HEK293 (cell line): ENCODE results near the gene STRN3.

Experiments
- BCL11A ChIP-seq: fragments of 450-650 bp; formaldehyde crosslinking; IDR thresholded peaks from 2 replicates; pipeline ENCODE4 v1.5.1; 2016; ENCODE audit warnings: low read depth, missing biosample characterization, missing genetic modification characterization
- GFI1B ChIP-seq: fragments of 450-650 bp; formaldehyde crosslinking; IDR thresholded peaks from 2 replicates; pipeline ENCODE4 v1.5.1; 2016; ENCODE audit warnings: missing biosample characterization, missing genetic modification characterization
- KLF16 ChIP-seq: fragments of 450-650 bp; formaldehyde crosslinking; IDR thresholded peaks from 2 replicates; pipeline ENCODE4 v1.5.1; 2017; ENCODE audit warnings: missing biosample characterization, missing genetic modification characterization
- SP2 ChIP-seq: fragments of 450-650 bp; formaldehyde crosslinking; IDR thresholded peaks from 2 replicates; pipeline ENCODE4 v1.5.1; 2016; ENCODE audit warnings: missing biosample characterization, missing genetic modification characterization
- ZBTB6 ChIP-seq: fragments of 450-650 bp; formaldehyde crosslinking; IDR thresholded peaks from 2 replicates; pipeline ENCODE4 v1.5.1; 2017; ENCODE audit warnings: missing biosample characterization, missing genetic modification characterization
- ZNF626 ChIP-seq: fragments of 450-650 bp; sonication (Bioruptor Pico); formaldehyde crosslinking; IDR thresholded peaks from 2 replicates; pipeline ENCODE4 v1.5.1; 2018; ENCODE audit warnings: missing biosample characterization, missing genetic modification characterization, inconsistent platforms
- TF ChIP-seq, protein P1 (sequence below): fragments of 450-650 bp; formaldehyde crosslinking; IDR thresholded peaks from 2 replicates; pipeline ENCODE4 v1.5.1; 2017; ENCODE audit warnings: missing biosample characterization, missing genetic modification characterization

DNA sequence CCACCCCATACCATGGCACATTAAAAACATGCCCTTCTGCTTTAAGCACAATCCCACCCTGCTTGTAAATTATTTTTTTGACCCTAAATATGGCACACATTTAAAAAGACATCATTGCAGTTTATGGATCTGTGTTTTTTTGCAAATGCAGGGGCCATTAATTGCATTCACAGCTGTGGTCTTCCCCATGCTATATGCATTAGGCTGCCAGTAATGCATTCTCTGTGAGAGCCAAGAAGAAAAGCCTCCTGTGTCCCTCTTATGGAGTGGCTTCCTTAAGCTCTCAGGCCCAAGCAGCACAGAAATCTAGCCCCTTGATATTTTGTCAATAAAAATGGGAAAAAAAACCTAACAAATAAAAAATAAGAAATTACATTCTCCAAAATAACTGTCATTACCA is 172.2 kb downstream of the STRN3 start:
- no peak for TF ChIP-seq ZBTB6 (tag by site-specific recombination)
- TF ChIP-seq SP2 (tag by site-specific recombination): no peak
- TF ChIP-seq BCL11A: no peak
- TF ChIP-seq KLF16 (tag by site-specific recombination): no peak
- TF ChIP-seq, protein P1, sequence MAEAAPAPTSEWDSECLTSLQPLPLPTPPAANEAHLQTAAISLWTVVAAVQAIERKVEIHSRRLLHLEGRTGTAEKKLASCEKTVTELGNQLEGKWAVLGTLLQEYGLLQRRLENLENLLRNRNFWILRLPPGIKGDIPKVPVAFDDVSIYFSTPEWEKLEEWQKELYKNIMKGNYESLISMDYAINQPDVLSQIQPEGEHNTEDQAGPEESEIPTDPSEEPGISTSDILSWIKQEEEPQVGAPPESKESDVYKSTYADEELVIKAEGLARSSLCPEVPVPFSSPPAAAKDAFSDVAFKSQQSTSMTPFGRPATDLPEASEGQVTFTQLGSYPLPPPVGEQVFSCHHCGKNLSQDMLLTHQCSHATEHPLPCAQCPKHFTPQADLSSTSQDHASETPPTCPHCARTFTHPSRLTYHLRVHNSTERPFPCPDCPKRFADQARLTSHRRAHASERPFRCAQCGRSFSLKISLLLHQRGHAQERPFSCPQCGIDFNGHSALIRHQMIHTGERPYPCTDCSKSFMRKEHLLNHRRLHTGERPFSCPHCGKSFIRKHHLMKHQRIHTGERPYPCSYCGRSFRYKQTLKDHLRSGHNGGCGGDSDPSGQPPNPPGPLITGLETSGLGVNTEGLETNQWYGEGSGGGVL (tag by site-specific recombination): no peak
- TF ChIP-seq ZNF626 (tag by site-specific recombination): no peak
- no peak for TF ChIP-seq GFI1B (tag by site-specific recombination)
